ENCODE measurements around the gene FNBP1L. TPM values are rescaled to one million over a fixed set of nuclear protein-coding genes. Genes with fewer than 3 reads are reported as not detected.

FNBP1L gene
- total and polyA plus RNA-seq, 9 of the 15 experiments (the other 6 are each of a cell fraction or from before 2014, with no cell fraction given), result 1.4 to 6.9 (median 5.9) TPM

- Histone ChIP-seq H2AFZ (ENCODE audit: low read depth, low read length) (no peak overlapping the region), H3K79me2 (ENCODE audit: control insufficient read depth, insufficient read depth, low read length) (no peaks in the 10 kb centered on the region), H3K27me3 (ENCODE audit: control insufficient read depth in 2 of 2, insufficient read depth in 2 of 2, low read length in 2 of 2) (no peaks in the 10 kb centered on the region), H4K20me1 (replicated peaks; ENCODE audit: control insufficient read depth, insufficient read depth, low read length) (no peaks in the 10 kb centered on the region), H3K4me2 (ENCODE audit: insufficient read depth, low read length) (no peak overlapping the region), H3K4me3 (no peak overlapping the region), H3K9ac (ENCODE audit: insufficient read depth in 1 of 2, low read depth in 2 of 2, low read length in 2 of 2) (no peak overlapping the region), H3K4me1 (replicated peaks in 1 of 2; ENCODE audit: control insufficient read depth in 2 of 2, insufficient read depth in 2 of 2, low read length in 2 of 2) (peaks cover 0 to 8% of the 10 kb centered on the region in 2 experiments; a peak in 2 of 5 replicates), H3K9me1 (ENCODE audit: control insufficient read depth, insufficient read depth, low read length) (no peaks in the 10 kb centered on the region), H3K27ac (ENCODE audit: extremely low read depth, low read depth, low read length) (no peak overlapping the region), H3K36me3 (ENCODE audit: control insufficient read depth, insufficient read depth, low read length) (no peaks in the 10 kb centered on the region), H3K9me3 (replicated peaks; ENCODE audit: control insufficient read depth, insufficient read depth, low read depth, low read length) (no peaks in the 10 kb centered on the region)
- DNase-seq (ENCODE audit: extremely low read depth in 1 of 4, low spot score in 3 of 4) (no peak), ATAC-seq (no peak), FAIRE-seq (no peak)
- no peak for TF ChIP-seq MAFG (tag; conservative IDR thresholded peaks at IDR 0.05)
- POLR2A ChIA-PET, result no interaction called here
- no TSS peak for BruUV-seq (replicated peaks)
- WGBS (ENCODE audit: insufficient coverage, low coverage, missing lambda C conversion rate), result 97% methylated on average over 2 of the region's 2 CpGs
- CTCF ChIA-PET (ENCODE audit: low intra/inter-chr PET ratio), result no interaction called here
- in situ Hi-C loops (cut with MboI), result no loop called here
- intact Hi-C loops (cut with micrococcal nuclease), result no loop called here
Measured at GRCh38 chr1:93521618-93522017, 73.7 kb downstream of the FNBP1L start.

- ATAC-seq, result no peak
Measured at GRCh38 chr1:93522721-93523120, 74.8 kb downstream of the FNBP1L start.

More at GRCh38 chr1:93522721-93523120, 74.8 kb downstream of the FNBP1L start:
- intact Hi-C loops (cut with micrococcal nuclease), result no loop called here
- no TSS peak for BruUV-seq (replicated peaks)
- H3K27ac ChIP-seq (ENCODE audit: extremely low read depth, low read depth, low read length), result no peak overlapping the region
- FAIRE-seq (no peak), DNase-seq (ENCODE audit: extremely low read depth in 1 of 4, low spot score in 3 of 4) (no peak)
- no peak for TF ChIP-seq UBTF (IDR thresholded peaks at IDR 0.05; ENCODE audit: borderline replicate concordance in 1 of 2, low read depth in 2 of 2, low read length in 2 of 2)
- no peak for TF ChIP-seq ZFP1 (CRISPR knock-in tag; IDR thresholded peaks at IDR 0.05)
- TF ChIP-seq ZNF696 (CRISPR knock-in tag; conservative IDR thresholded peaks at IDR 0.05), result no peak
- TF ChIP-seq ZNF239 (CRISPR knock-in tag; IDR thresholded peaks at IDR 0.05), result no peak
- TF ChIP-seq MEF2A (IDR thresholded peaks at IDR 0.05; ENCODE audit: control insufficient read depth, low read depth, low read length), result no peak
- no peak for TF ChIP-seq HMGXB4 (CRISPR knock-in tag; IDR thresholded peaks at IDR 0.05)
- TF ChIP-seq DIDO1 (tag; IDR thresholded peaks at IDR 0.05; ENCODE audit: low read depth), result no peak
- no peak for TF ChIP-seq EWSR1 (IDR thresholded peaks at IDR 0.05; ENCODE audit: borderline replicate concordance, low read depth, partially characterized antibody)
- no peaks in the 10 kb centered on the region for H3K9me3 ChIP-seq (replicated peaks; ENCODE audit: control insufficient read depth, insufficient read depth, low read depth, low read length)
- no peaks in the 10 kb centered on the region for H4K20me1 ChIP-seq (replicated peaks; ENCODE audit: control insufficient read depth, insufficient read depth, low read length)
- CTCF ChIA-PET (ENCODE audit: low intra/inter-chr PET ratio), result no interaction called here
- in situ Hi-C loops (cut with MboI), result no loop called here
- no peaks in the 10 kb centered on the region for H3K27me3 ChIP-seq (ENCODE audit: control insufficient read depth in 2 of 2, insufficient read depth in 2 of 2, low read length in 2 of 2)
- H3K4me3 ChIP-seq, result no peak overlapping the region
- H3K4me2 ChIP-seq (ENCODE audit: insufficient read depth, low read length), result no peak overlapping the region
- WGBS (ENCODE audit: insufficient coverage, low coverage, missing lambda C conversion rate), result 24% methylated on average over 4 of the region's 4 CpGs
- no peak overlapping the region for H2AFZ ChIP-seq (ENCODE audit: low read depth, low read length)
- no peaks in the 10 kb centered on the region for H3K36me3 ChIP-seq (ENCODE audit: control insufficient read depth, insufficient read depth, low read length)
- POLR2A ChIA-PET, result no interaction called here
- no peak overlapping the region for H3K9ac ChIP-seq (ENCODE audit: insufficient read depth in 1 of 2, low read depth in 2 of 2, low read length in 2 of 2)
- peaks cover 0 to 8% of the 10 kb centered on the region in 2 experiments; a peak in 2 of 5 replicates for H3K4me1 ChIP-seq (replicated peaks in 1 of 2; ENCODE audit: control insufficient read depth in 2 of 2, insufficient read depth in 2 of 2, low read length in 2 of 2)
- H3K9me1 ChIP-seq (ENCODE audit: control insufficient read depth, insufficient read depth, low read length), result no peaks in the 10 kb centered on the region
- H3K79me2 ChIP-seq (ENCODE audit: control insufficient read depth, insufficient read depth, low read length), result no peaks in the 10 kb centered on the region
